Activated CD4-positive, alpha-beta T cell treated with anti-CD3 and anti-CD28 coated beads, Interleukin-2, amount 10 ng/mL, durations not matched to agents 7 days and 5 days (primary cell): ENCODE results near the gene TSKU. TPM values are rescaled to one million over a fixed set of nuclear protein-coding genes. Genes with fewer than 3 reads are reported as not detected.
"Not testable (repeated sequence)": the region's sequence is repeated elsewhere in the genome, so short reads cannot be mapped to it uniquely, and the experiment has no call there.

Source experiments
- CTCF ChIA-PET: fragments of 350-600 bp; sonication (Branson Sonifier 250); formaldehyde crosslinking; loops from one replicate; lab custom pipeline; 2021; ENCODE audit warnings: antibody characterized with exemption; lab: Charles Lee
- POLR2A ChIA-PET: fragments of 350-600 bp; sonication (Branson Sonifier 250); formaldehyde crosslinking; loops from one replicate; lab custom pipeline; 2021; ENCODE audit warnings: antibody characterized with exemption; lab: Charles Lee
- DNase-seq: peaks from one replicate; pipeline ENCODE4 v3.0.0-alpha.2; 2020
- H3K27ac Mint-ChIP-seq: one replicate; pipeline ENCODE4 v1.8.0; 2021; ENCODE audit warnings: mild to moderate bottlenecking, moderate library complexity, mixed read lengths
- H3K27me3 Mint-ChIP-seq: one replicate; pipeline ENCODE4 v1.8.0; 2021; ENCODE audit warnings: mixed read lengths
- H3K36me3 Mint-ChIP-seq: one replicate; pipeline ENCODE4 v1.8.0; 2021; ENCODE audit warnings: low read depth, mixed read lengths
- H3K4me1 Mint-ChIP-seq: one replicate; pipeline ENCODE4 v1.8.0; 2021; ENCODE audit warnings: mixed read lengths
- H3K4me3 Mint-ChIP-seq: one replicate; pipeline ENCODE4 v1.8.0; 2021; ENCODE audit warnings: mild to moderate bottlenecking, moderate library complexity, mixed read lengths
- H3K9me3 Mint-ChIP-seq: one replicate; pipeline ENCODE4 v1.8.0; 2021; ENCODE audit warnings: mixed read lengths
- total RNA-seq, 2 experiments: library from RNA; stranded (reverse); gene quantifications; one replicate each; pipeline ENCODE4 v1.2.3, GENCODE V29; 2021

TSKU gene
- total RNA-seq, 2 experiments from 2014 or later = 0.99 to 1.3 TPM

DNA sequence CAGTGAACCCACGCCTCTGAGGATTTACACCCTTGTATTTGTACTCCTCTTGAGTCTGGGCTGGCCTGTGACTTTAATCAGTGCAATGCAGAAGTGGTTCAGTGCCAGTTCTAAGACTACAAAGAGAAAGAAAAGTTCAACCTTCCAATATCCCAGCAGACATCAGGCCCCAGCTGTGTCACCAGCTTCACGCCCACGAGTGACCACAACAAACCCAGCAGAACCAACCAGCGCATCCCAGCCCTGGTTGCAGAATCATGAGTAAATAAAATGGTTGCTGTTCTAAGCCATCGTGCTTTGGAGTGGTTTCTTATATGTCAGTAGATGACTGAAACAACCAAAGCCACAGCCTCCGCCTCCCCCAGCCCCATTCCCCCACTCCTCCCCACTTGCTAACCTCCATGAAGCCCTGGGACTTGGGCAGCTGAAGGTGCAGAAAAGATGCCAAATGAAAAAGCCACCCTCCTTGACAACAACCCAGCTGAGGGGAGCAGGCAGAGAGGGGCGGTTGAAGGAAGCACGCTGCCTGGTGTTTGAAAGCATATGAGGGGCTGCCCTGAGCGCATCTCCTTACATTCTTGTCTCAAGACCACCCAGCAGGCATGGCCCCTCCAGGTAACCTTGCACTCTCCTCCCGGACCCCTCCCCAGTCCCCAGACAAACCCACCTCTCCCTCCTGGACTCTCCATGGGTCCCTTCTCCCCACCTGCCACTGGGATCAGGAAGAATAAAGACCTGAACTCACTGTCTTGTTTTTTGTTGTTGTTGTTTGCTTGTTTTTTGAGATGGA, 20.9 kb downstream of the TSKU start:
- peak overlapping the region; percentile 52 for H3K27ac Mint-ChIP-seq
- H3K27me3 Mint-ChIP-seq = peaks cover 11% of the 10 kb centered on the region
- H3K4me3 Mint-ChIP-seq = no peak overlapping the region
- CTCF ChIA-PET = interaction anchor here (0.5 to 2.2 kb wide), 3 partner anchors 78 to 115 kb away, joined by 4 to 5 read pairs (median 4); no protein-coding TSS in a partner anchor
- H3K4me1 Mint-ChIP-seq = peaks cover 39% of the 10 kb centered on the region
- peak; percentile 62 for DNase-seq
- no peaks in the 10 kb centered on the region for H3K9me3 Mint-ChIP-seq
- no peaks in the 10 kb centered on the region for H3K36me3 Mint-ChIP-seq
- POLR2A ChIA-PET = no interaction called here

DNA sequence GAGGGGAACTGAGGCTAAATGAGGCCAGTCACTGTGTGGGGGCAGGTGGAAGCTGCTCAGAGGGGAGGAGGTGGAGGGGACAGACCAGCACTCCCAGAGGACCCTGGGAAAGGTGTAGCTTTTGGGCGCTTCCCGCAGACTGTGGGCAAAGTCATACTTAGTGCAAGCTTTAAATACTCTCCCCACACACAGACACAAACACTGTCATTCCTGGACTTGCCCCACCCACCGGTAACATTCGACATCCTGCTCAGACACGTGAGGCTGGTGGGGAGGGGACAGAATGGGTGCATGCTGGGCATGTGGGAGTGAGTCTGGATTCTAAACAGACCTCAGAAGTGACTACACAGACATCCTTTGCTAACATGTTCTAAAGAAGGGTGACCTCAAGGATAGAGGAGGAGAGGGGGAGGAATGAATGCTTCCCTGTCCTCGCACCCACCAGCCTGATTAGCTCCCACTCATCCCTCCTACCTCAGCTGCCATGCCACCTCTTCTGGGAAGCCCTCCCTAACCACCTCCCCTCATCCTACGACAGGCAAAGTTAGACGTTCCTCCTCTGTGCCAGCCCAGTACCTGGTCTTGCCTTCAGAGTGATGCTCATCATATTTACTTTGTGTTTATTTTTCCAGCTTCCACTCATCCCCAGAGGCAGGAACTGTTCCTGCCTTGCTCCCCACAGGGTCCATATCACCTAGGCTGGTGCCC, 22.2 kb downstream of the TSKU start:
- H3K27ac Mint-ChIP-seq = peak overlapping the region; percentile 37
- POLR2A ChIA-PET = no interaction called here
- no peak overlapping the region for H3K4me3 Mint-ChIP-seq
- H3K27me3 Mint-ChIP-seq = peaks cover 11% of the 10 kb centered on the region
- peaks cover 39% of the 10 kb centered on the region for H3K4me1 Mint-ChIP-seq
- no peaks in the 10 kb centered on the region for H3K9me3 Mint-ChIP-seq
- peak; percentile 54 for DNase-seq
- CTCF ChIA-PET = interaction anchor here (0.5 to 1.2 kb wide), 2 partner anchors 114 to 365 kb away, joined by 3 to 7 read pairs; no protein-coding TSS in a partner anchor
- peaks cover under 1% of the 10 kb centered on the region for H3K36me3 Mint-ChIP-seq

DNA sequence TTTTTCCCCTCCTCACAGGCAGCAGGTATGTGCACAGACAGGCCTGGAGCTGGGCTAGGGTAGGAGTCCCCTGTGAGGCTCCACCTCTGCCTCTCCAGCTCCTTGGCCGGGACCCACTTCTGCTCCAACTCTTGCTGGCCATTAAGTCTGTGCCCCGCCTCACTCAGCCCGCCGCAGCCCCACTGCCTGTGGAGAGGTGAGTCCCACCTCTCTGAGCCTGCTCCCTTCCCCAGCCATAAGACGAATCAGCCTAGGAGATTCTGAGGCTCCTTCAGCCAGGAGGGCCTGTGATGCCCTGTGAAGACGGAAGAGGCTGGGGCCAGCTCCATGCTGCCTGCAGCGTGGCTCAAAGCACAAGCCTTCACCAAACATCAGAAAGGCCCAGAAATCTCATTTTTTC, 23.0 kb downstream of the TSKU start:
- Mint-ChIP-seq H3K36me3 (peaks cover 3% of the 10 kb centered on the region), H3K4me3 (no peak overlapping the region), H3K4me1 (peaks cover 43% of the 10 kb centered on the region), H3K27me3 (peaks cover 7% of the 10 kb centered on the region), H3K27ac (no peak overlapping the region), H3K9me3 (no peaks in the 10 kb centered on the region)
- POLR2A ChIA-PET = no interaction called here
- DNase-seq = no peak
- CTCF ChIA-PET = no interaction called here

DNA sequence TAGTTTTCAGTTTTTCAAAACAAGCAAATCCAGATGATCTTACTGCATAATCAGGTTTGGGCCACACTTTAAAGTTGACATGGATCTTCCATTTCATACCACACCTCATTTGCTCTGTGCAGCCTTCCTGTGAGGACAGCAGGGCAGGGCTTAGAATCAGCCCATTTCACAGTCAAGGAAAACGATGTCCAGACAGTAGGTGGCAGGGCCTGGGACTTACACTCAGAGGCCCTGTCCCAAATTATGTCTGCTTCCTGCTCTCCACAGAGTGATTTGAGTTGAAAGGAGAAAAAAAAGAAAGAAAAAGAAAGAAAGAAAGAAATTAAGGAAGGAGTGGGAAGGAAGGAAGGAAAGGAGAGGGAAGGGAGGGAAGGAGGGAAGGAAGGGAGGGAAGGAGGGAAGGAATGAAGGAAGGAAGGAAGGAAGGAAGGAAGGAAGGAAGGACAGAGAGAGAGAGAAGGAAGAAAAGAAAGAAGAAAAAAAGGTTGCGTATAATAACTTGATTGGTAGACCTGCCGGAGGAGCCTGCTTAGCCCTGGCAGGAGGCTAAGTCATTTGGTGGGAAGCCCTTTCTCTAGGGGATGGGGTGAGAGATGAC, 23.6 kb downstream of the TSKU start:
- Mint-ChIP-seq H3K4me3 (no peak overlapping the region), H3K27ac (no peak overlapping the region), H3K4me1 (peaks cover 43% of the 10 kb centered on the region), H3K36me3 (peaks cover 3% of the 10 kb centered on the region), H3K9me3 (no peaks in the 10 kb centered on the region), H3K27me3 (peaks cover 3% of the 10 kb centered on the region)
- POLR2A ChIA-PET = no interaction called here
- no peak for DNase-seq
- CTCF ChIA-PET = interaction anchor here (1.9 to 2.6 kb wide), 2 partner anchors 8 to 112 kb away, joined by 6 to 10 read pairs; no protein-coding TSS in a partner anchor

DNA sequence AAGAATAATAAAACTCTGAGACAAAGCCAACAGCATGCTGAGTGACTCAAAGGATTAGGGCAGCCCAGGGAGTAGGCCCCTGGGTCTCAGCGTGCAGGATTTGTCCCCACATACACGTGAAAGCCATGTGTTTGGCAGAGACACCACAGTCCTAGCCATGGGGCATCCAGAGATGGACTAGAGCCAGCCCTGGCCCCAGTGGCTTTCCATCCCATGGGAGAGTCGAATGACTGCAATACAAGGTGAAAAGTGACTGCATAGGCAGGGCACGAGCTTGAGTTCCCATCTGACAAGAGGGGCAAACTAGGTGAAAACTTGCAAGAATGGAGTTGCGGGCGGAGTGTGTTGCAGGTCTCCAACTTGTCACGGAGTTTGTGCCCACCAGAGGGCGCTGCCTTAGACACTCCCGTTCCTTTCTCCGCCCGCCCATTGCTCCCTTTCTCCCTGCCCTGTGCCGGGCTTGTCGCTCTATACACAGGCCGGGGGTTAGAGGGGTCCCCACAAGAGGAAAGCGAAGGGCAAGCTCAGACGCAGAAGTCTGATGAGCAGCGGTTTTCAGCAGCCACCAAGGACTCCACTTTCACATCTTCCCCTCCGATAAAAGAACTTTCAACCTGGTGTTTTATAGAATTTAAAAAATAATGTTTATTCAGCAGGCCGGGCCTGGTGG, 24.2 kb downstream of the TSKU start:
- Mint-ChIP-seq H3K27ac (no peak overlapping the region), H3K4me3 (no peak overlapping the region), H3K4me1 (peaks cover 43% of the 10 kb centered on the region), H3K9me3 (no peaks in the 10 kb centered on the region), H3K27me3 (no peaks in the 10 kb centered on the region), H3K36me3 (peaks cover 3% of the 10 kb centered on the region)
- peak; percentile 76 for DNase-seq
- POLR2A ChIA-PET = no interaction called here
- CTCF ChIA-PET = interaction anchor here (1.1 to 2.6 kb wide), 4 partner anchors 8 to 113 kb away, joined by 3 to 10 read pairs (median 6); no protein-coding TSS in a partner anchor

DNA sequence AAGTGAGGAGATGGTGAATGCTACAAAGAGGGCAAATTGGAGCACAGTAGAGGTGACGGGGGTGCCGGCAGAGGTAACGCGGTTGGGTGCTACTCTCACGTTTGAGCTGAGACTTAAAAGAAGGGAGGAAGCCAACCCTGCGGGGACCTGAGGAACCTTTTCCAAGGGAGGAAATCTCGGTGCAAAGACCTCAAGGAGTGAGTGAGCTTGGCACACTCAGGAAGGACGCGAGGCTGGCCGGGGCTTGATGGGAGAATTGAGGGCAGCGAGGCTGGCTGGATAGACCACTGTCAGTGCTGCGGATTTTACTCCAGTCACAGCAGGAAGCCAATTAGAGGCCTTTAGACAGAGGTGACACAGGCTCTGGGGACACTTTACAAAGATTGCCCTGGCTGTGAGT, 25.0 kb downstream of the TSKU start:
- H3K9me3 Mint-ChIP-seq = no peaks in the 10 kb centered on the region

DNA sequence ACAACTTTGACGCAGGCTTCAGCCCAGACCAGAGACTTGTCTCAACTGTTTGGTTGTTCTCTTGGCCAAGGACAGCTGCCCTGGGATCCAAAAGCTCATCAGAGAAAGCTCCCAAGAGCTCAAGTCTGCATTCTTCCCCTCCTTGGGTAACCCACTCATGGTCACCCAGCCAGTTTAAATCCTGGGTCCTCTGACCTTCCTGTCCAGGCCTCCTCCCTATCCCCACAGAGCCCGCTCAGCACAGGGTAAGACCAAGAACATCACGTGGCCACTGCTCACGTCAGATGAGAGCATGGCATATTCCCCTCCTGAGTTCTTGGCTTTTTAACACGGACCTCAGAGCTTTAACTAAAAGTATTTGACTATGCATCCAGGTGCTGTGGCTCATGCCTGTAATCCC, 25.8 kb downstream of the TSKU start:
- Mint-ChIP-seq H3K27ac (no peak overlapping the region), H3K4me3 (no peak overlapping the region), H3K9me3 (peaks cover 2% of the 10 kb centered on the region), H3K36me3 (peaks cover 3% of the 10 kb centered on the region), H3K27me3 (no peaks in the 10 kb centered on the region), H3K4me1 (peaks cover 33% of the 10 kb centered on the region)
- ChIA-PET CTCF (interaction anchor here (2.0 to 2.6 kb wide), 3 partner anchors 10 to 111 kb away, joined by 5 to 10 read pairs (median 8); no protein-coding TSS in a partner anchor), POLR2A (no interaction called here)
- no peak for DNase-seq

More for the DNA sequence above, 25.0 kb downstream of the TSKU start:
- Mint-ChIP-seq H3K4me1 (peaks cover 41% of the 10 kb centered on the region), H3K27me3 (no peaks in the 10 kb centered on the region), H3K4me3 (no peak overlapping the region), H3K36me3 (peaks cover 3% of the 10 kb centered on the region), H3K27ac (no peak overlapping the region)
- no peak for DNase-seq
- ChIA-PET CTCF (interaction anchor here (1.1 to 2.6 kb wide), 4 partner anchors 9 to 112 kb away, joined by 3 to 10 read pairs (median 6); no protein-coding TSS in a partner anchor), POLR2A (no interaction called here)

DNA sequence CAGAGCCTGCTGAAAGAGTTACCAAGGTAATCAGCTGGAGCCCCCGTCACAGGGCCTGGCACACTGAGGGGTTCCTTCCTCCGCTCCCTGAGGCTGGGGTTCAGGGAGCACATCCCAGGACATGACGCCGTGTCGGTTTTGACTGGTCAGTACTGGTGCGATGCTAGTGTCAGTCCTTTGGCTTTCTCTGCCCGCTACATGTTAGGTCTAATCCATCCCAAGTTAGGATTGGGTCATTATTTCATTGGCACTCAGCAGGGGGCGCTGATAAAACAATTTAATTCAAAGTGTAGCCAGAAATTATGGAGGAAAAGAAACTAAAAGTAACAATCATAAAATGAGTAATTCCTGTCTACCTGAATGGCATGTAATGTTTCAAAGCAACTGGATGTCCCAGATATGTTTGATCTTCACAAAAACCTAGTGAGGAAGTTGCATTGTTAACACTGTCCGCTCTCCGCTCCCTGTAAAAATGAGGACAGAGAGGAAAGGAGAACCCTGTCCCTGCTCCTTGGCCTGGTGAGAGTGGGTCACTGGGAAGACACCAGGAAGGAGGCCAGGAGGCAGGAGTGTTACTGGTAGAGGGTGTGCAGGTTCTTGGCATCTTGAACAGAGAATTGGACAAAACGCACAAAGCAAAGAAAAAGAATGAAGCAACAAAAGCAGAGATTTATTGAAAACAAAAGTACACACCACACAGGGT, 27.1 kb downstream of the TSKU start:
- CTCF ChIA-PET = interaction anchor here (0.6 to 2.0 kb wide), 4 partner anchors 8 to 237 kb away, joined by 3 to 8 read pairs (median 6); no protein-coding TSS in a partner anchor
- peaks cover 3% of the 10 kb centered on the region for H3K36me3 Mint-ChIP-seq
- peaks cover 4% of the 10 kb centered on the region for H3K9me3 Mint-ChIP-seq
- H3K27me3 Mint-ChIP-seq = no peaks in the 10 kb centered on the region
- peaks cover 21% of the 10 kb centered on the region for H3K4me1 Mint-ChIP-seq
- peak overlapping the region; percentile 83 for H3K27ac Mint-ChIP-seq
- POLR2A ChIA-PET = no interaction called here
- DNase-seq = peak; percentile 61
- no peak overlapping the region for H3K4me3 Mint-ChIP-seq

DNA sequence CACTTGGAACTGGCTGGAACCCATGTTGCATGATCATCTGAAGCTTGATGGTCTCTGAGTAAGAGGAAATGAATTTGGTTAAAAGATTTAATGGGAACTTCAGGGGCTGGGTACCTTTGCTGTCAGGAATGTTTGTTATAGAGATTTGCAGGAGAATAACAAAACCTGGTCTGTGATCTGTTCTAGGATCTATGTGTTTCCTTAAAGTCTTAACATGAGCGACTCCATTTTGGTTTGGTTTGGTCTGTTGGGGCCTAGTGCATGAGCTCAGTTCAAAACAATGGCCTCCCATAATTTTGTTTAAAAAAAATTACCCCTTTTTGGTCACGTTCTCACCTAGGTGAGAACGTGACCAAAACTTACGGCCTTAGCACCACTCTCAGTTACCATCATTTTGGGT, 28.1 kb downstream of the TSKU start:
- peaks cover 3% of the 10 kb centered on the region for H3K36me3 Mint-ChIP-seq
- no peak for DNase-seq
- ChIA-PET POLR2A (no interaction called here), CTCF (interaction anchor here (1.1 kb wide), 1 partner anchor 9 kb away, joined by 7 read pairs; no protein-coding TSS in a partner anchor)
- no peak overlapping the region for H3K27ac Mint-ChIP-seq
- H3K27me3 Mint-ChIP-seq = peaks cover 1% of the 10 kb centered on the region
- no peak overlapping the region for H3K4me3 Mint-ChIP-seq
- H3K9me3 Mint-ChIP-seq = peaks cover 12% of the 10 kb centered on the region
- peaks cover 16% of the 10 kb centered on the region for H3K4me1 Mint-ChIP-seq

DNA sequence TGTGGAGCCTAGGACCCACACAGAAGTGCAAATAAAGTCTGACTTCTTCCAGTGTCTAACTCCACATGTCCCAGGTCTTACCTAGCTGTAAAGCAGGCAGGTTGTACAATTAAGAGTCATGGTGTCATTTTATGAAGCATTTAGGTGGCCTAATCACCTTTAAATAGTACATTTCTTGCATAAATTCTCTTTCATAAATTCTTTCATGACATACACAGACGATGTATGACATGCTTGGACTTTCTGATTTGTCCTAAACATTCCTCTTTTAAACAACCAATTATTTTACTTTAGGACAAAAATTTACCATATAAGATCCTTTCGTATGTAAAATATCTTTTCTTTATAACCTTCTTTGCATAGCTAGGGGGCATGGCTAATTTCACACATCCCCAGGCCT, 31.3 kb downstream of the TSKU start:
- ChIA-PET POLR2A (no interaction called here), CTCF (no interaction called here)
- Mint-ChIP-seq H3K4me3 (no peak overlapping the region), H3K36me3 (peaks cover 5% of the 10 kb centered on the region), H3K27me3 (peaks cover 7% of the 10 kb centered on the region), H3K27ac (no peak overlapping the region), H3K9me3 (peaks cover 19% of the 10 kb centered on the region), H3K4me1 (peaks cover 8% of the 10 kb centered on the region)
- DNase-seq = no peak

DNA sequence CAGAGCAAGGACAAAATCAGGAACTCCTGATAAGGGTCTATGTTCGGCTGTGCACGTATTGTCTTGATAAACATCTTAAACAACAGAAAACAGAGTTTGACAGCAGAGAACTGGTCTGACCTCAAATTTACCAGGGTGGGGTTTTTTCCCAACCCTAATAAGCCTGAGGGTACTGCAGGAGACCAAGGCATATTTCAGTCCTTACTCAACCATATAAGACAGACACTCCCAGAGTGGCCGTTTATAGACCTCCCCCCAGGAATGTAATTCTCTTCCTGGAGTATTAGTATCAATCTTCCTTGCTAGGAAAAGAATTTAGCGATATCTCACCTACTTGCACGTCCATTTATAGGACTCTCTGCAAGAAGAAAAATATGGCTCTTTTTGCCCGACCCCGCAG, 32.5 kb downstream of the TSKU start:
- H3K9me3 Mint-ChIP-seq = peaks cover 19% of the 10 kb centered on the region
- H3K4me3 Mint-ChIP-seq, H3K27me3 Mint-ChIP-seq, POLR2A ChIA-PET, CTCF ChIA-PET, H3K4me1 Mint-ChIP-seq, H3K36me3 Mint-ChIP-seq, H3K27ac Mint-ChIP-seq, DNase-seq: not testable (repeated sequence)

DNA sequence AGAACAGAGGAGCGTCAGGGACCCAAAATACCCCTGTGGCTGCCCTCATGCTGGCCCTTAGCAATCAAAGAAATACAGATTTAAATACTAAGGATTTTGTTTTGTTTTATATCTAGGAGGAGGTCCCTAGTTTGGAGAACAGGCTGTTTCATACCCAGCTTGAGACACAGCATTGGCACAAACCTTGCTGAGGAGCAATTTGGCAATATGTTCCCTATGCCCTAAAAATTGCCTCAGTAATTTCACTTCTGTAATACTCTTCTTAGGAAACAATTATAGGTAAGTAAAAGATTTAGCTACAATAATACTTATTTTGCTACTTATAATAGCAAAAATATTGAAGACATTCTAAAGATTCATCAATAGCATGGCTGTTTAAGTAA, 37.0 kb downstream of the TSKU start:
- POLR2A ChIA-PET = no interaction called here
- no peak overlapping the region for H3K27ac Mint-ChIP-seq
- H3K4me1 Mint-ChIP-seq = peaks cover 17% of the 10 kb centered on the region
- no peak overlapping the region for H3K4me3 Mint-ChIP-seq
- H3K36me3 Mint-ChIP-seq = peaks cover 2% of the 10 kb centered on the region
- DNase-seq = no peak
- CTCF ChIA-PET = no interaction called here
- H3K9me3 Mint-ChIP-seq = peaks cover 20% of the 10 kb centered on the region
- peaks cover 12% of the 10 kb centered on the region for H3K27me3 Mint-ChIP-seq
